Breast epithelium (tissue), 3 donors: ENCODE results near the gene ZNF486.

Source experiments
- CTCF ChIP-seq, 3 donors: fragments of 450-650 bp; IDR thresholded peaks; one replicate each; pipeline ENCODE4 v1.5.1; 2016 to 2017; ENCODE audit warnings: antibody characterized with exemption in 3 of 3, mild to moderate bottlenecking in 3 of 3, moderate library complexity in 3 of 3
- POLR2A ChIP-seq: fragments of 450-650 bp; IDR thresholded peaks from one replicate; pipeline ENCODE4 v1.6.1; 2016; ENCODE audit warnings: antibody characterized with exemption, mild to moderate bottlenecking, moderate library complexity
- POLR2AphosphoS5 ChIP-seq, 3 donors: sonication (generic); formaldehyde crosslinking; IDR thresholded peaks; one replicate each; pipeline ENCODE4 v1.6.1; 2017; ENCODE audit warnings: antibody characterized with exemption in 3 of 3

GRCh38 chr19:20153281-20153680 is 13.7 kb upstream of the ZNF486 start:
- TF ChIP-seq CTCF (IDR thresholded peaks at IDR 0.05) (no peak), POLR2A (no peak), POLR2AphosphoS5 (IDR thresholded peaks at IDR 0.05) (no peak)
